HG03432 (cell line): ENCODE results near the gene OR2L2.
"Not testable (repeated sequence)": the region's sequence is repeated elsewhere in the genome, so short reads cannot be mapped to it uniquely, and the experiment has no call there.

ENCODE experiments used
- ATAC-seq: cut with Tn5 transposase; IDR thresholded peaks from one replicate; pipeline ENCODE4 v1.9.1; 2021; ENCODE audit warnings: mild to moderate bottlenecking, moderate library complexity; ENCODE audit not compliant: unreplicated experiment

The OR2L2 gene, protein sequence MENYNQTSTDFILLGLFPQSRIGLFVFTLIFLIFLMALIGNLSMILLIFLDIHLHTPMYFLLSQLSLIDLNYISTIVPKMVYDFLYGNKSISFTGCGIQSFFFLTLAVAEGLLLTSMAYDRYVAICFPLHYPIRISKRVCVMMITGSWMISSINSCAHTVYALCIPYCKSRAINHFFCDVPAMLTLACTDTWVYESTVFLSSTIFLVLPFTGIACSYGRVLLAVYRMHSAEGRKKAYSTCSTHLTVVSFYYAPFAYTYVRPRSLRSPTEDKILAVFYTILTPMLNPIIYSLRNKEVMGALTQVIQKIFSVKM

GRCh38 chr1:248029770-248030169 lies at the start of gene OR2L2:
OR2L2 (plus strand) TSS chr1:248030070; CDS start chr1:248038268, 8,198 bp downstream.
- ATAC-seq, result no peak

GRCh38 chr1:247992986-247993385 lies 36.9 kb upstream of the OR2L2 start:
- ATAC-seq, result no peak

DNA sequence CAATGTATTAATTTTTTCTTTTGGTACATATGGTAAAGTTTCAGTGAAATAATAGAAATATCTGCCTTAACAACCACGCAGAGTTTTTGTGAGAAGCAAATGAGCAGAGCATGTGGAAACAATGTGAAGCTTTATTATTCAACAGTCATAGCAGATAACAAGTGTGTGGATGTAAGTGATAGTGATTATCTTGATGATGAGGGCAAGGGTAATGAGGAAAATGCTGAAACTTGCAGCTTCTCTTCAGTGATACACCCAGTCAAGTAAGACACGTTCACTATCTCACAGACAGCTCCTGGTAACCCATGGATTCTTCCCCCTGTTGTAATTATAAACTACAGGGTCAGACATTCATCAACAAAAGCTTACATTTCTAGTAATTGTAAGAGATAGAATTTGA lies 31.1 kb upstream of the OR2L2 start:
- no peak for ATAC-seq

DNA sequence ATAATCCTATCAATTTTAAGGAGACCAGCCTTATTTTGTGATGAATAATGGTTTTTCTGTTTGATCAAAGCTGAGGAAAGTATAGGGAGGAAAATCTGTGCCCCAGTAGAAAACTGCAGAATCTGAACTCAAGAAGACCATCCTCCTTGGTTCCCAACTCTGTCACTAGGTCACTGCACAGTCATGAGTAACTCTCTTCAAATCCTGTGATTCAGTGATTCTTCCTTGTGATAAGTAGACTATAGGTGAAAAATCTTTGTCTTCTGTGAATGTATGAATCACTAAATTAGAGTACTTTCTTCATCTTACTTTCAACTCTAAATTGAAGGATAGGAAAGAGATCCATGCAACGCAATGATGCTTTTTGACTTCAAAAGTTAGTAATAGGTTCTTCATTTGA lies 29.7 kb upstream of the OR2L2 start:
- ATAC-seq, result no peak

DNA sequence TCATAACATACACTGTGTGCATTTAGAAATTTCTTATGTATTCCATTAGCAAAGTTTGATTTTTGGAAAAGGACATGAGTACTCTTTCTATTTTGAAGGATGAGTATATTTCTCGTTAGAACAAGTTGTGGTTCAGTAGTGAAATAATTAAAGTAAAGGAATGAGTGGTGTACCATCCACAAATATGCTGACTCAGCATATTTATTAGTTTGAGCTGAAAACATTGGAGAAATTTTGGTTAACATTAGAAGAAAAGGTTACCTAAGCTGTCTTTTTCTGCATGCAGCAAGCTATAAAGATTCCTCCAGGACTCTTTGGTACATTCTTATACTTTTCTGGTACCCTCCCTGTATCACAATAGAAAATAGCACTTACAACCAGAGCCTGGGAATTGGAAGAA lies 22.1 kb upstream of the OR2L2 start:
- ATAC-seq, result no peak

DNA sequence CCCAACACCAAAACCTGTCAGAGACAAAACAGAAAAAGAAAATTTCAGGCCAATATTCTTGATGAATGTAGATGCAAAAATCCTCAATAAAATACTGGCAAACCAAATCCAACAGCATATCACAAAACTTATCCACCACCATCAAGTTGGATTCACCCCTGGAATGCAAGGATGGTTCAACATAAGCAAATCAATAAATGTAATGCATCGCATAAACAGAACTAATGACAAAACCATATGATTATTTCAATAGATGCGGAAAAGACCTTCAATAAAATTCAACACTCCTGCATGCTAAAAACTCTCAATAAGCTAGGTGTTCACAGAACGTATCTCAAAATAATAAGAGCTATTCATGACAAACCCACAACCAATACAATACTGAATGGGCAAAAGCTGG lies 20.2 kb upstream of the OR2L2 start:
- no peak for ATAC-seq

GRCh38 chr1:248013229-248013710 lies 16.6 kb upstream of the OR2L2 start, which contains the start of gene OR2L5:
OR2L5 (plus strand) TSS chr1:248013660; CDS start chr1:248021948, 8,288 bp downstream.
- no peak for ATAC-seq

DNA sequence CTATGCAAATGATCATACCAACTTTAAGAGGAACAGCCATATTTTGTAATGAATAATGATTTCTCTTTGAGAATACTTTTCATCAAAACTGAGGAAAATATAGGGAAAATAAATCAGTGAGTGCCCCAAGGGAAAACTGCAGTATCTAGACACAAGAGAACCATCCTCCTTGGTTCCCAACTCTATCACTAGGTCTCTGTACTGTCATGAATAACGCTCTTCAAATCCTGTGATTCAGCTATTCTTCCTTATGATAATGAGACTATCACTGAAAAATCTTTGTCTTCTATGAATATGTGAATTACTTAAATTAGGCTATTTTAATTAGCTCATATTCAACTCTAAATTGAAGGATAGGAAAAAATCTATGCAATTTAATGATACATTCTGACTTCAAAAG lies 14.1 kb upstream of the OR2L2 start:
- ATAC-seq, result no peak

DNA sequence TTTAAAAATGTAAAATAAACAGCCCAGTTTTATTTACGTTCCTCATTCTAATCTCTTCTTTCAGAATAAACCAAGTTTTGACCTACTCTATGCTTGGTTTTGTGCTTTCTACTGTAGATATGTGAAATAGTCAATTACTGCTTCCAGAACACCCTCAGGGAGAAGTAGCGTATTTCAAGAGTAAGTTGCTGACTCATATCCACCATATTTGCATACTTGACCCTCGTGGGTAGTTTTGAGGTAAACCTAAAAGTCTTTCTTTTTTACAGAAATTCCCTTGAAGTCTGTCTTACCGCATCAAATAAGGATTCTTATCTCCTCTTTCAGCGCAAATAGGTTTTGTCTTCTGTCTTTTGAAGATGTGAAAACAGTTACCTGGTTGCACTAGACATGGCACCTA lies 15.3 kb downstream of the OR2L2 start:
- no peak for ATAC-seq

DNA sequence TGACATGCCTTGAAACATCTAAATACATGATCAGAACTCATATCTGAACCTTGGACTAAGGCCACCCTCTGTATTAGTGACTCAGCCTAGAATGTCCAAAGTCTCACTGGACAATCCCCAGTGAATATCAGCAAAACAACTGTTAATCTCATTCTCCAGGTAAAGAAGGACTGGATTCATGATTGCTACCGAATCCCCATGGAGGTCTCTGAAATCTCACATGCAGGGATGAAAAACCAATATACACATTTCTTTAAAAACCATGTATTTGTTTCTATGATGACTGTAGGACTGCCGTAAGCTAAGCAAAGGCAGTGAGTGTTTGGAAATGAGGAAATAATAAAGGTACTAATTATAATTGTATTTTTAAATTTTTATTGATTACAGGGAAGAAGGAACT lies 16.7 kb downstream of the OR2L2 start, which contains the start of gene OR2L3:
Gene OR2L3 (plus strand): TSS at position 301 of the 400 bp plus-strand sequence. CDS start 13,846 bp downstream, outside the sequence.
- no peak for ATAC-seq

DNA sequence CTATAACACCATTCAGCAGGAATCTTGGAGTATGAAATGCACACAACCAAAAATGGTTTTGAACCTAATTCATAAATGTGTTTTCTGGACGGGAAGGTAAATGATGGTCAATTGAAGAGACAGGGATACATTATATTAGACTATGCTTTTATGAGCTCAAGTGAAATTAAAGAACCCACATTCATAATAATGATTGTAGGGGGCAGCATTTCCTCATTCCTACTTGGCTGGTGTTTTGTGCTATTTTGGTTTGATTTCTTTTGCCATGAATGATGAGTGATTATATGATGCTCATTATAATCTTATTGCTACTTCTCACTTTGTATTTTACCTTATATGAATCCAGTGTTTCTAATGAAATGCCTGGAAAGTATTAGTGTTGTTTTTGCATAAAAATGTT lies 17.1 kb downstream of the OR2L2 start:
- no peak for ATAC-seq

DNA sequence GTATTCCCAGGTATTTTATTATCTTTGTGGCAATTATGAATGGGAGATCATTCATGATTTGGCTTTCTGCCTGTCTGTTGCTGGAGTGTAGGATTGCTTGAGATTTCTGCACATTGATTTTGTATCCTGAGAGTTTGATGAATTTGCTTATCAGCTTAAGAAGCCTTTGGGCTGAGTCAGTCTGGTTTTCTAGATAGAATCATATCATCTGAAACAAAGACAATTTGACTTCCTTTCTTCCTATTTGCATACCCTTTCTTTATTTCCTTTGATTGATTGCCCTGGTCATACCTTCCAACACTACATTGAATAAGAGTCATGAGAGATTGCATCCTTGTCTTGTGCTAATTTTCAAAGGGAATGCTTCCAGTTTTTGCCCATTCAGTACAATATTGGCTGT lies 24.8 kb downstream of the OR2L2 start:
- ATAC-seq, result no peak

- no peak for ATAC-seq
Observed at GRCh38 chr1:248055261-248055660, 25.4 kb downstream of the OR2L2 start.

DNA sequence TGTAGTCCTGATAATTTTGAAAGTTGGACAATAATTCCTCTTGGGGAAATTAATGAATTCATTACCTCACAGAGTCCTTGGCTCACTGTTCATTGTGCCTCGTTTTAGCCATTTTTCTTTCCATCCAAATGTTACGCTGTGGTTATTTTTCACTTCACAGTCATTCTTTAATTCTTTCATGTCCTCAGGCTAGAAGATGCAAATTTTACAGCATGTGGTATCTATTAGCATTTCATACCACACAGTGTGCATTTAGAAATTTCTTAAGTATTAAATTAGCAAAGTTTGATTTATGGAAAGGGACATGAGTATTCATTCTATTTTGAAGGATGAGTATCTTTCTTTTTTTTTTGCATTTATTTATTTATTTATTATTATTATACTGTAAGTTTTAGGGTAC lies 35.2 kb downstream of the OR2L2 start:
- ATAC-seq, result no peak

- ATAC-seq, result no peak
Observed at GRCh38 chr1:248065604-248066003, 35.7 kb downstream of the OR2L2 start.

DNA sequence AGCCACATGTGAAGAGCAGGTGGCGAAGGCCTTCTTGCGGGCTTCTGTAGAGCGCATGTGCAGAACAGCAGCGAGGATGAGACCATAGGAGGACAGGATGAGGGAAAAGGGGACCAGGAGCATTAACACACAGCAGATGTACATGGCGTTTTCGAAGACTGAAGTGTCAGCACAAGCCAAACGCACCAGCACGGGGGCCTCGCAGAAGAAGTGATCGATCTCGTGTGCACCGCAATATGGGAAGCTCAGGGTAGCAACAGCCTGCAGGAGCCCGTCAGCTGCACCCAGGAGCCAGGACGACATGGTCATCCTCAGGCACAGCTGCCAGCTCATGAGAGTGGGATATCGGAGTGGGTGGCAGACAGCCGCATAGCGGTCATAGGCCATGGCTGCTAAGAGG lies 54.0 kb downstream of the OR2L2 start:
- not testable (repeated sequence) for ATAC-seq
